Measurements from ENCODE around the gene NPR1.

Gene NPR1

GRCh38 chr1:153633754-153634665 is 44.5 kb upstream of the NPR1 start, which contains the start of gene CHTOP (continued):
- no peak for TF ChIP-seq ZNF138 (tag by site-specific recombination; IDR thresholded peaks at IDR 0.05; ENCODE audit: borderline replicate concordance)
- 0 out of 2 replicates have a peak, but pooled peaks have one; percentile 24 for TF ChIP-seq ZNF449 (tag by site-specific recombination; IDR thresholded peaks at IDR 0.05)
- TF ChIP-seq REST (tag by site-specific recombination; IDR thresholded peaks at IDR 0.05): peak; percentile 55
- TF ChIP-seq ZBTB17 (tag by site-specific recombination; IDR thresholded peaks at IDR 0.05): peak; percentile 90
- TF ChIP-seq ZNF366 (tag by site-specific recombination; conservative IDR thresholded peaks at IDR 0.05): peak; percentile 34; the same call in 1 of the 2 replicates
- TF ChIP-seq KLF10 (tag by site-specific recombination; IDR thresholded peaks at IDR 0.05): peak; percentile 77
- TF ChIP-seq ZBTB26 (tag by site-specific recombination; optimal IDR thresholded peaks at IDR 0.05): peak; percentile 50
- TF ChIP-seq ZFP37 (tag by site-specific recombination; IDR thresholded peaks at IDR 0.05): peak; percentile 93
- no peak for TF ChIP-seq ZSCAN16 (tag by site-specific recombination; IDR thresholded peaks at IDR 0.05)
- peak; percentile 66 for TF ChIP-seq ZNF398 (tag by site-specific recombination; IDR thresholded peaks at IDR 0.05)
- no peak for TF ChIP-seq HIC1 (tag by site-specific recombination; IDR thresholded peaks at IDR 0.05)
- TF ChIP-seq CTCF (tag by site-specific recombination; IDR thresholded peaks at IDR 0.05): peak; percentile 30; the same call in 1 of the 2 replicates
- TF ChIP-seq ZNF239 (tag by site-specific recombination; IDR thresholded peaks at IDR 0.05): peak; percentile 49; the same call in 1 of the 2 replicates
- peak; percentile 88 for TF ChIP-seq ZNF324 (tag by site-specific recombination; IDR thresholded peaks at IDR 0.05)
- peak; percentile 84 for TF ChIP-seq KLF17 (tag by site-specific recombination; IDR thresholded peaks at IDR 0.05)
- TF ChIP-seq ZNF792 (tag by site-specific recombination; IDR thresholded peaks at IDR 0.05): peak; percentile 65; the same call in 1 of the 2 replicates
- peak; percentile 92 for TF ChIP-seq YY2 (tag by site-specific recombination; IDR thresholded peaks at IDR 0.05)
- peak; percentile 46; the same call in 1 of the 2 replicates for TF ChIP-seq TSHZ1 (tag by site-specific recombination; IDR thresholded peaks at IDR 0.05; ENCODE audit: borderline replicate concordance)
- peak; percentile 88 for TF ChIP-seq ZSCAN30 (tag by site-specific recombination; IDR thresholded peaks at IDR 0.05)
- peak; percentile 14; the same call in 1 of the 2 replicates for TF ChIP-seq MYNN (tag by site-specific recombination; IDR thresholded peaks at IDR 0.05; ENCODE audit: borderline replicate concordance)

All from HEK293 (cell line).